Measurements from ENCODE around the gene TNP2. TPM values are rescaled to one million over a fixed set of nuclear protein-coding genes. Genes with fewer than 3 reads are reported as not detected.

The TNP2 gene
- total RNA-seq, 1 donor from 2014 or later: not detected

DNA sequence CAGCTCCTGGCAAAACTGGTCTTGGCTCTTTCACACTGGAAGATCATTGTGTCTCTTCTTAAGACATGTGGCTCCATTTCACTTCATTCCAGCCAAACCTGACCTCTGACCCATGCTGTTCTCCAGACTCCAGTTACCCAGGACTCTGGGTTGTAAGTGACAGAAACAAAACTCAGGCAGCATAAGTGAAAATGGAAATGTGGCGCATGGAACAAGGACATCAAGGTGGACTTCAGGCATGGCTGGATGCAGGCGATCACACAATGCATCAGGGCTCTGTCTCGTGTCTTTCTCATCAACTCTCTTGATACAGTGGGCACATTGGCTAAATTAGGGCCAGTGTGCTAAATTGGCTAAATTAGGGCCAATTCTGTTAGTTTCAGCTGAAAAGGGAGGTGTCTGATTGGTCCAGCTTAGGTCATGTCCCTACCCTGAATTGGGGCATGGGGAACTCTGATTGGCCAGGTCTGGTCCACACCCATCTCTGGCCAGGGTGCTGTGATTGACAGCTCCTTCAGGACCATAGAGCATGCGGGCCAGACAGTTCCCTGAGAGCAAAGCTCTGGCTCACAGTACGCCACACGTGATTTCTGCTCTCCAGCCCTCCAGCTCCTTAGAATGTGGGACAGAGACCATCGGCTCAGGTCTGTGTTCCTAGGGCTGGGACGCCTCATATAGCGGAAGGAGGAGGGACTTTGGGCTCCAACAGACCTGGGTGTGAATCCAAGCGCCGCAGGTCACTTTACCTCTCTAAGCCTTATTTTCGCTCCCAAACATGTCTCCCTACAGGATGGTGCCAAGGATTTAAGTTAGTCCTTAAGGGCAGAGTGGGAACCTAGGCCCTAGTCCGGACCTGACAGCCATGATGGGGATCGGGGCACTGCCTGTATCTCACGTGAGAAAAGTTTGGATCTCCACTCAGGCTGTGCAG, 30.6 kb downstream of the TNP2 start:
- Histone ChIP-seq H3K4me1 (peaks cover 0 to 5% of the 10 kb centered on the region in 2 donors), H3K9me3 (no peaks in the 10 kb centered on the region), H3K36me3 (no peaks in the 10 kb centered on the region), H3K27me3 (no peaks in the 10 kb centered on the region), H3K4me3 (no peak overlapping the region), H3K27ac (no peak overlapping the region)
- intact Hi-C loops (cut with DNase I): no loop called here
- DNase-seq (ENCODE audit: low spot score in 2 of 2): no peak
- no peak for TF ChIP-seq CTCF (IDR thresholded peaks at IDR 0.05)

DNA sequence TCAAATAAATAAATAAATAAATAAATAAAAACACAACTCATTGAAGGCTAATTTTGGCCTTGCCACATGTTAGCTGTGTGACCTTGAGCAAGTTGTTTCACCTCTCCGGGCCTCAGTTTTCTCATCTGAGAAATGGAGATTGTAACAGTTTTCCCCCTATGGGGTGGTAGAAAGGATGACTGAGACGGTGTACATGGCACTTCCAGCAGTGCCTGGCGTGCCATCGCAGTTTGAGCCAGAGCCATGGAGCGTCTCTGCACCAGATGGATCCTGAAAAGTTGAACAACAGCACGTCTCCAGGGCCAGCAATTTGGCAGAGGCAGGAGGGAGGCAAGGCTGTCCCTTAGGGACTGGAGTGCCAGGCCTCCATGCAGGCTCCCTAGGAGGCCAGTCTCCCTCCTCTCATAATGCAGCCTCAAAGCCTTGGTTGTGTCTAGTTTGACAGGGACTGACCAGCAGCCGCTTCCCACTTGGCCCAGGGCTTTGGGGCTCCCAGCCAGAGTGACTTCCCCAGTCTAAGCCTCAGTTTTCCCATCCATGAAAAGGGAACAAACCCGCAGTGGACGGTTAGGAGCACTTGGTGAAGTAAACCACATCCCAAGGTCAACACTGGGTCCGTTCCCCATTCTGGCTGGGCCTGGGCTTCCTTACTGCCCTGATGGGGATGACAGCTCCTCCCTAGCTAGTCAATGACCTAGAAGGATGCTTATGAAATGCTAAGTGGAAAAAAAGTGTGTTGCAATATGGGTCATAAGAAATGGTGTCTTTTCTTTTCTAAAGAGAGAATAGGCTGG, 32.5 kb downstream of the TNP2 start:
- intact Hi-C loops (cut with DNase I): no loop called here
- Histone ChIP-seq H3K27ac (no peak overlapping the region), H3K9me3 (no peaks in the 10 kb centered on the region), H3K27me3 (no peaks in the 10 kb centered on the region), H3K4me1 (peaks cover 0 to 8% of the 10 kb centered on the region in 2 donors), H3K36me3 (no peaks in the 10 kb centered on the region), H3K4me3 (no peak overlapping the region)
- TF ChIP-seq CTCF (IDR thresholded peaks at IDR 0.05): no peak
- DNase-seq (ENCODE audit: low spot score in 2 of 2): no peak

DNA sequence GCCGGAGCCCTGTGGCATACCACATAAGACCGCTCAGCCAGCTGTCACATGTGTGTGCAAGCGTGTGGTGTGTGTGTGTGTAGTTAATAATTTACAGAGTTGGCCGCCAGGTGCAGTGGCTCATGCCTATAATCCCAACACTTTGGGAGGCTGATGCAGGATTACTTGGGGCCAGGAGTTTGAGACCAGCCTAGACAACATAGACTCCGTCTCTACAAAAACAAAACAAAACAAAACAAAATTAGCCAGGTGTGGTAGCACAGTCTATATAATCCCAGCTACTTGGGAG, 33.5 kb downstream of the TNP2 start:
- Histone ChIP-seq H3K9me3 (no peaks in the 10 kb centered on the region), H3K27me3 (no peaks in the 10 kb centered on the region), H3K27ac (no peak overlapping the region), H3K4me3 (no peak overlapping the region), H3K4me1 (peaks cover 0 to 8% of the 10 kb centered on the region in 2 donors), H3K36me3 (no peaks in the 10 kb centered on the region)
- TF ChIP-seq CTCF (IDR thresholded peaks at IDR 0.05): no peak
- DNase-seq (ENCODE audit: low spot score in 2 of 2): no peak
- intact Hi-C loops (cut with DNase I): no loop called here

- no peak overlapping the region for H3K27ac ChIP-seq
- intact Hi-C loops (cut with DNase I): no loop called here
- H3K4me3 ChIP-seq: no peak overlapping the region
- TF ChIP-seq CTCF (IDR thresholded peaks at IDR 0.05): no peak
- no peaks in the 10 kb centered on the region for H3K9me3 ChIP-seq
- H3K4me1 ChIP-seq: peaks cover 0 to 3% of the 10 kb centered on the region in 2 donors
- H3K27me3 ChIP-seq: no peaks in the 10 kb centered on the region
- no peak for DNase-seq (ENCODE audit: low spot score in 2 of 2)
- H3K36me3 ChIP-seq: no peaks in the 10 kb centered on the region
Observed at GRCh38 chr16:11234884-11235702, 34.0 kb downstream of the TNP2 start.

DNA sequence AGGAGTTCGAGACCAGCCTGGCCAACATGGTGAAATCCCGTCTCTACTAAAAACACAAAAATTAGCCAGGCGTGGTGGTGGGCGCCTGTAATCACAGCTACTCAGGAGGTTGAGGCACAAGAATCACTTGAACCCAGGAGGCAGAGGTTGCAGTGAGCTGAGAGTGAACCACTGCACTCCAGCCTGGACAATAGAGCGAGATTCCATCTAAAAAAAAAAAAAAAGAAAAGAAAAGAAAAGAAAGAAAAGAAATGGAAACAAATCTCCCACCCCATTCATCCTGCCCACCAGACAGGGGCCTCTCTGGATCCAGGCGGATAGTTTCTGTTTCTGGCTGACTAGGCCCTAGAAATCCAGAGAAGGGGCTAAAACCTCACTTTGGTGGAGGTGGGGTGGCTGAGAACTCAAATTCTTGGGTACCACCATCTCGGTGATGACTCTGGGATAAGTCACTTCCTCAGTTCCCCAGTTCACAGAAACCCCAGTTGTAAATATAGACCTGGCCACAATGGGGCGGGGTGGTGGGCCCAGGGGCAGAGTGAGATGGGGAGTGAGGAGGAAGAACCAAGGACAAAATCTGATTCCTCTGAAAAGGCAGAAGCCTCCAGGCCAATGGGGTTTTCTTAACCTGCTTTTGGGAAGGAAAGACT, 35.3 kb downstream of the TNP2 start:
- no peaks in the 10 kb centered on the region for H3K9me3 ChIP-seq
- no peak overlapping the region for H3K4me3 ChIP-seq
- H3K27me3 ChIP-seq: no peaks in the 10 kb centered on the region
- peaks cover 0 to 3% of the 10 kb centered on the region in 2 donors for H3K4me1 ChIP-seq
- intact Hi-C loops (cut with DNase I): no loop called here
- no peak for DNase-seq (ENCODE audit: low spot score in 2 of 2)
- no peak for TF ChIP-seq CTCF (IDR thresholded peaks at IDR 0.05)
- no peak overlapping the region for H3K27ac ChIP-seq
- no peaks in the 10 kb centered on the region for H3K36me3 ChIP-seq
